GM12891 (cell line): ENCODE results near the gene CD74.

Experiments
- POLR2A ChIP-seq: IDR thresholded peaks from 2 replicates; pipeline ENCODE4 v1.6.1; 2011; ENCODE audit warnings: low read depth, low read length, control low read depth
- POLR2AphosphoS5 ChIP-seq: IDR thresholded peaks from 2 replicates; pipeline ENCODE4 v1.6.1; 2011; ENCODE audit warnings: low read depth, low read length, control low read depth
- TAF1 ChIP-seq: IDR thresholded peaks from 2 replicates; pipeline ENCODE4 v1.6.1; 2011; ENCODE audit warnings: low read depth, low read length, control low read depth

DNA sequence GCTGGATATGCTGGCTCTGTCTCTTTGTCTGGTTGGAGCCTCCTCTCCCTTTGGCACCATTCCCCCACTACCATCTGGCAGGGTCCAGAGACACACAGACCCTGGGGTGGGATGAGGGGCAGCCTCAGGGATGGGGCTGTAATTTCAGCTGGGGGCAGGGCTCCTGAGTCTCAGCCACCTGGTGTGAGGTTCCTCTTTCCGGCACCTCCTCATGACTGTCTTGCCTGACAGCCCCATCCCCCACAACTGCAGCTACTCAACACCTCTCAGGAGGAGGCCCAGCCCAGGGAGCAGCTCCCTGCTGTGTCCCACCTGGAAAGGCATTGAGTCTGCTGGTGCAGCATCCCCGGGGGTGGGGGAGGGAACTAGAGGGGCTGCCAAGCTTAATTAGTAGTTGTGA, 48.5 kb upstream of the CD74 start:
- TF ChIP-seq POLR2AphosphoS5 (peak; percentile 50; the same call in 1 of the 2 replicates), POLR2A (no peak; the same call in 1 of the 2 replicates), TAF1 (peak; percentile 93)
